ENCODE measurements around the gene ASXL1. TPM values are rescaled to one million over a fixed set of nuclear protein-coding genes. Genes with fewer than 3 reads are reported as not detected.

The ASXL1 gene
- total and polyA plus RNA-seq, 9 of the 15 experiments (the other 6 are each of a cell fraction or from before 2014, with no cell fraction given): 6.5 to 65.3 (median 32.3) TPM

GRCh38 chr20:32354592-32355416 lies 3.3 kb upstream of the ASXL1 start (continued):
- no peak for TF ChIP-seq AFF1 (IDR thresholded peaks at IDR 0.05; ENCODE audit: low read depth in 1 of 2, partially characterized antibody in 2 of 2)
- no peak for TF ChIP-seq RFX5 (IDR thresholded peaks at IDR 0.05; ENCODE audit: low read depth, low read length)
- peak; percentile 75 for TF ChIP-seq TCF3 (CRISPR knock-in tag; IDR thresholded peaks at IDR 0.05)
- TF ChIP-seq DEAF1 (CRISPR knock-in tag; IDR thresholded peaks at IDR 0.05): no peak
- peak; percentile 75 for TF ChIP-seq CBFA2T3 (IDR thresholded peaks at IDR 0.05)
- no peak for TF ChIP-seq ZNF695 (CRISPR knock-in tag; IDR thresholded peaks at IDR 0.05)
- TF ChIP-seq KLF6 (CRISPR knock-in tag; IDR thresholded peaks at IDR 0.05; ENCODE audit: borderline replicate concordance): no peak
- TF ChIP-seq ZNF239 (CRISPR knock-in tag; IDR thresholded peaks at IDR 0.05): no peak
- no peak for TF ChIP-seq HNRNPUL1 (IDR thresholded peaks at IDR 0.05; ENCODE audit: low read length)
- peak; percentile 33 for TF ChIP-seq FOS (IDR thresholded peaks at IDR 0.05; ENCODE audit: extremely low read depth, insufficient read length)
- peak; percentile 82 for TF ChIP-seq ATF3 (IDR thresholded peaks at IDR 0.05)
- TF ChIP-seq ATF3 (CRISPR knock-in tag; conservative IDR thresholded peaks at IDR 0.05): no peak
- peak; percentile 88 for TF ChIP-seq SMARCE1 (IDR thresholded peaks at IDR 0.05)
- no peak for TF ChIP-seq NUFIP1 (IDR thresholded peaks at IDR 0.05; ENCODE audit: partially characterized antibody)
- TF ChIP-seq EZH2 (IDR thresholded peaks at IDR 0.05; ENCODE audit: borderline replicate concordance, low read depth, low read length): no peak
- TF ChIP-seq ZNF324 (CRISPR knock-in tag; IDR thresholded peaks at IDR 0.05): no peak
- TF ChIP-seq ZEB2 (IDR thresholded peaks at IDR 0.05): no peak
- no peak for TF ChIP-seq HDAC1 (IDR thresholded peaks at IDR 0.05)
- TF ChIP-seq ZKSCAN1 (IDR thresholded peaks at IDR 0.05; ENCODE audit: low read depth, low read length): no peak
- TF ChIP-seq CBFA2T2 (conservative IDR thresholded peaks at IDR 0.05): peak; percentile 42; the same call in 1 of the 2 replicates
- no peak for TF ChIP-seq TFAP4 (CRISPR knock-in tag; IDR thresholded peaks at IDR 0.05; ENCODE audit: borderline replicate concordance)
